HG03139 (cell line): Measurements from ENCODE around the gene RGS16.

ENCODE experiments used
- ATAC-seq: cut with Tn5 transposase; IDR thresholded peaks from one replicate; pipeline ENCODE4 v1.9.1; 2021; ENCODE audit not compliant: unreplicated experiment

RGS16 gene

DNA sequence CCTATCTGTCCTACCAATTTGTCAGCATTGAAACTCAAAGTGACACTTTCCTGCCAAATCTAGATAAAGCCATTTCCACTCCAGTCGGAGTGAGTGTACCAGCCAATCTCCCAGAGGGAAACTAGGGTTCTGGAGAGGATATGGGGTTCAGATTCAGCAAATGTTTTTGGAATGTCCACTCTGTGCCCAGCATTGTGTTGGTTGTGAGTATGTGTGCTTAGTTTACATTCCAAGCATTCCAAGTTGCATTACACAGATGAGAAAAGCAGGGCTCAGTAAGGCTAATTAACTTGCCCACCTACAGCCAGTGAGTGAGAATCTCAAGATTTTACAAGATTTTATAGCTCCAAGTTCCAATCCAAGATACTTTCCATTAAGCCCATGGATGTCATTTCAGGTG lies 26.4 kb upstream of the RGS16 start:
- ATAC-seq: no peak

DNA sequence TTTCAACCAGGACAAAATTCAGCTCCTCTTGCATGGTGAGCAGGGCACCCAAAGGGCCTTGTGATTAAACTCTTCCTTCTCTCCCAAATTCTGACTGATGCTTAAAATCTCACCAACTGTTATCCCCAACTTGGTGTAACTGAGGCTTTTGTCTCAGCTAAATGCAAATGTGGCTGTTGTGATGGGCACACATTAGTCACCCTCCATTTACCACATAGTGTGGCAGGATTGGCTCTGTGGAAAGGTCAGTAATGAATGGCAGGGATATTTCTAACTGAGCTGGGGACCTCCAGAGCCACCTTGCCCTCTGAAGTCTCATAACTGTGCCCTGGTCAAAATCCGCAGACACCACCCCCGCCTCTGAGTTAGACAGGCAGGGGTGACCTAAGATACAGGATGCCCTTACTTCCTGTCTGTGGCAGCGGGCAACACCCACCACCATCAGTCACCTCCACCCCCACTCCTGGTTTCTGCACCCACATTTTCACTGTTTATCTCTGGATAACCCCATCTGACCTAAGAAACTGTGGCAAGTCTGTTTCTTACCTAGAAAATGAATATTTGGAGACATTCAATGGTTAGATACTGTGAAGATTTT lies 25.4 kb upstream of the RGS16 start:
- peak; percentile 48 for ATAC-seq

DNA sequence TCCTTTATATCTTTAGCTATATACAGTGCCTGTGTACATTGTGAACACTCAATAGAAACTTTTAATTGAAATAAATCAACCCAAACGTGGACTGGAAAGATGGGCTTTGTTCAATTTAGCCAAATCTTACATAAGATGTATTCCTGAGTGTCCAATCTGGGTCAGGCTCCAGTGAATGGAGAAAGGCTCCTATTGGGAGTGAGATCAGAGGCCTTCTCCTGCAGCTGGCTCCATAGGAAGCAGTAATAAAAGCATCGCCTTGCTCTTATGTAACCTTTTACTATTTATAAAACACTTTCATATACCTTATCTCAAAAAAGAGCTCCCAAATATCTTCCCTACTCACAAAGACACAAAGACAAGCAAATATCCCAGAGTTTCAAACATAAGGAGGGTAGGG lies 24.9 kb upstream of the RGS16 start:
- no peak for ATAC-seq

DNA sequence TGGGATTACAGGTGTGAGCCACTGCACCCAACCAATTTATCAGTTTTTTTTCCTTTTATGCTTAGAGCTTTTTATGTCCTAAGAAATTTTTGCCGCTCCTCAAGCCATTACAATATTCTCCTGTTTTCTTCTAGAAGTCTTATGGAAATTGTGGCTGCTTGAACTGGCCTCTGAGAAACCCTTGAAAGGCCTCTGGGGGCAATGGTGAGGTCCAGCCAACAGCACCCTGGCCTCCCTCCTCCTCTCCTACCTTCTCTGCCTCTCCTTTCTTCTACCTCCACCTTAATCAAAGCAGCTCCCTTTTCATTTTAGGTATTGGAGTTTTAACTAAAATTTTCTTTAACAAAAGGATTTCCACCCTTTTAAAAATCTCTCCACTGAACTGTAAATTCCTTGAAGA lies 24.5 kb upstream of the RGS16 start:
- no peak for ATAC-seq

DNA sequence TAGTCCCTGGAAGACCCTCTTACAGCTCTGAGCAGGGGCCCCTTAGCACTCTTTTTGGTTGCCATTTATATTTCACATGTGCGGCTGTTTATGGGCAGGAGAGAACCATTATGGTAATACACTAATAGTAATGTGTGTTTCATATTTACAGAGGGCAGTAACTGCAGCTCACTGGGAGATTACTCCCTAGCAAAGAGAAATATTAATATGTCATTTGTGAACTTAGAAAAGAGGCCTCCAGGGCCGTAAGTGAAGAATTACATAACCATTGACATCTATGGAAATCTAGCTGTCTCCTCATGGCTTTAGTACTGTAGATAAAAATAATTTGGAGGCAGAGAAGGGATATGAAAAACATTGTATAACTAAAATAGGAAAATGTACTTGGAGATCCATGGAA lies 23.4 kb upstream of the RGS16 start:
- ATAC-seq: no peak

- no peak for ATAC-seq
These were observed 22.3 kb upstream of the RGS16 start for GRCh38 chr1:182626527-182626926.

- ATAC-seq: no peak
These were observed 21.7 kb upstream of the RGS16 start for GRCh38 chr1:182625719-182626504.

DNA sequence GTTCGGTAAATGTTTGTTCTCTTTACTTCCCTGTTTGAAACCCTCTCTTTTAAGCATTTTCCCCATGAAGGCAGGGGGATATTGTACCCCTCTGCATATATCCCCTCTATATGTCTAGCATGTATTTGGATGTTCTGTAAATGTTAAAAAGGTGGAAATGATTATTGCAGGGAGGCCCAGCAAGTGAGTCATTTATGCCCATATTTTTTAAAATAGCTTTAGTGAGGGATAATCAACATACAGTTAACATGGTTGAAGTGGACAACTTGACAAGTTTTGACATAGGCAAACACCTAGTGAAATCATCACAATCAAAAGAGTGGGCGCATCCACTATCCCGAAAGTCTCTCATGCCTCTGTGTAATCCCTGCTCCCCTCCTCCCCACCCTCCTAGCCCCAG lies 20.8 kb upstream of the RGS16 start:
- ATAC-seq: no peak

- no peak for ATAC-seq
These were observed 20.4 kb upstream of the RGS16 start for GRCh38 chr1:182624577-182624976.

DNA sequence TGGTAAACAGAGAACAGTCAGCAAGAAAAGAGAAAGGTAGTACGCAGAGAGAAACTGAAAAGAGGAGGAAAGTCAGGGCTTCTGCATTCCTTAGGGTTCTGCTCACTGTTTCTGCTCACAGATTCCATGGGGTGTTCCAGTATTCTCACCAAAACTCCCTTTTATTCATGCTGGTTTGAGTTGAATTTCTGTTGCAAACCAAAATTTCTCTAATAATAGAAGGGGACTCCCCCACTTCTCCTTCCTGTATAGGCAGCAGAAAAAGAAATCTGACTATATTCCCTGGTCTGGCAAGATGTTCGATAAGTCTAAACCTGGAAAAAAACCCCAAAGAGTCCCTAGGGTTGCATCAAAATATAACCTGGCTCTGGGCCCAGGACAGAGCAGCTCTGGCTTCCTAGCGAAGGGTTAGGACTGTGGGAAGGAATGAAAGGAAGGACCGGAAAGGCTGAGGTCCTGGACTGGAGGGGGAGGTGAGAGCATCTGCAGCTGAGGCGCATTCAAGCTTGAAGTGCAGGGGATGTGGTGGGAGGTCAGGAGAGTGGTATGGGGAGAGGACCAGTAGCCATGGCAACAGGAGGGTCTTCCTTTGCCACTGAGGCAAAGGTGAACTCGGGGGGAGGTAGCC lies 18.8 kb upstream of the RGS16 start:
- ATAC-seq: peak; percentile 65

GRCh38 chr1:182621906-182622305 lies 17.7 kb upstream of the RGS16 start:
- ATAC-seq: no peak

GRCh38 chr1:182620924-182621585 lies 16.9 kb upstream of the RGS16 start:
- ATAC-seq: no peak

DNA sequence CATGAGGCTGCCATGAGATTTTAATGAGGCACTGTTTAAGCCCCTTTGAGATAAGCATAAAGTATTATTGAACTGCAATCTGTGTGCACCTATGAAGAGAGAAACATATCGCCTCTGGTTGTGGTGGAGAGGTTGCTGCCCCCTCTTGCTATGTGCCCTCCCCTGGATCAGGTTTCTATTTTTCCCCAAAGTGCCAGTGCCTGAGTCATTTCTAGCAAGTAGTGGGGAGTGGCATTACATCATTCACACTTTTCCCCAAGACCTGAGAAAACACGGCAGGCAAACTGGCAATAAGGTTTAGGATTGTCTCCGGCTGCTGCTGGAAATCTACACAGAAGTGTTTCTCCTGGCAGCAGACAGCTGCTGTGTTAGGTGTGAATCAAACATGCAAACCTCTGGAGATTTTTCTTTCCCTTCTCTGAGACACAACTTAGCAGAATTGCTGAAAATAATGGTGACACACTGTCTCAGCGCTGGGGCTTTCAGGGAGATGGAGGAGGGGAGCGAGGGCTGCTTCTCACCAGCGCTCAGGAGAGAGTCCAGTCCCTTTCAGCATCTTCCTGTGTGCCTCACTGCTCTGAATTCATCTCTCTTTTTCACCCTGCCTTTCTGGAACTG lies 13.7 kb upstream of the RGS16 start:
- ATAC-seq: no peak

- ATAC-seq: no peak
These were observed 12.8 kb upstream of the RGS16 start for GRCh38 chr1:182617014-182617429.

- ATAC-seq: peak; percentile 54
These were observed 12.2 kb upstream of the RGS16 start for GRCh38 chr1:182616130-182617013.

- no peak for ATAC-seq
These were observed 11.4 kb upstream of the RGS16 start for GRCh38 chr1:182615468-182616129.

DNA sequence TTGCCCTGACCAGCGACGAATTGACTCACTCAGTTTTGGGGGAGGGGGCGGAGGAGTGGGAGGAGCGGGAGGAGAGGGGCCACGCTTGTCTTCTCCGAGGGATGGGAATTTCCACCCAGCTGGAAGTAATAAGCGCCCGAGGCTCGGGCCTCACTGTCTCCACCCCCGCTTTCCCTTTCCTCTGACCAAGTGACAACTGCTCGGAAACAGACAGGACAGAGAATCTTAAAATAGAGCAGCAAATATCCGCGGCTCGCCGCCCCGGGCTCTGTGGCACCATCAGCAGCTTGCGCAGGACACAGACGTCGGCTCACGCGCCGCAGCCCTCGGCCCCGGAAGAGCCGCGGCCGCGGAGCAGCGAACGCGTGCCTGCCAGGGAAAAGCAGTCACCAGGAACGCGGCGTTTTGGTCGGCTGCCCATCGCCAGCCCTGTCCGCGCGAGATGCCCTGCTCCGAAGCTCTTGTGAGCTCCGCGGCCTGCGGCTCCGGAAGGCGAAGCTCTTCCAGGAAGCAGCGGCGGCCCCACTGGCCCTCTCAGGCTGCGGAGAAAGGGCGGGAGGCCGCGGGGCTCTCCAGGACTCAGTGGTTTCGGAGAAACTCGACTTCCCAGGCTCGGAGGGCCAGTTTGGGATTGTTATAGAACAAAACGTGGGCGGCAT lies 10.7 kb upstream of the RGS16 start:
- peak; percentile 36 for ATAC-seq

DNA sequence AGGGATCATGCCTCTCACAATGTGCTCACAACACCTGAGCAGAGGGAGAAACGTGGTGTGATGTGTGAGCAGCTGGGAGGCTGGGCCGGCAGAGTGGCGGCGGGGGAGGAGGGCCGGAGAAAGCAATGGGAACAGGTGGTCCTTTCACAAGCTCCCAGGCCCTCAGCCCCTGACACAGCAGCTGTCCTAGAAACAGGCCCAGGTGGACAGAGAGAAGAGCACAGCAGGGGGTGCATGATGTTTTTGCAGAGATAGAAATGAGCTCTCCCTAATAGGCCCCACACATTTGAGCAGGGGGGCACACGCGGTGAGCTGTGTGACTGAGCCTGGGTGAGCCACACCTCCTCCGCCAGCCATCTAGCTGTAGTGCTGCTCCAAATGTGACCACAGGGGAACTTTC lies 7.6 kb upstream of the RGS16 start:
- no peak for ATAC-seq

DNA sequence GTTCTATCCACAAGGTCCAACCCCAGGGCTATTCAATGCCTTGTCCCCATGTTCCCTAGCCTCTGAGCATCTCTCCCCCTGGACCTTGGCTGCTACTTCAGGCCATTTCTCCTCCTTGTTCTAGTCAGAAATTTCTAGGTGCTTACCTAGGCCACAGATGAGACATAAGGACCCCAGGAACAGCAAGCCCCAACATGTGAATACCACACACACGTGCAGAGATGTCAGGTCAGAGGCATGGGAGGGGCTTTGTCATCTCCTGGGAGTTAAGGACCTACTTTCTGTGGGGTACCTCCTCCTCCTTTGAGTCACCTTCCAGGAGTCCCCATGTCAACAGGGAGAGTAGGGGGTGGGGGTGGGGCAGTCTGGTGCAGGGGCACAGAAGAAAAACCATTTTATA lies 7.1 kb upstream of the RGS16 start:
- no peak for ATAC-seq
